Mucosa of gallbladder (tissue), 1 donor: Measurements from ENCODE around the gene NOC4L. TPM values are rescaled to one million over a fixed set of nuclear protein-coding genes. Genes with fewer than 3 reads are reported as not detected.
"Not testable (repeated sequence)": the region's sequence is repeated elsewhere in the genome, so short reads cannot be mapped to it uniquely, and the experiment has no call there.

ENCODE experiments used
- DNase-seq: peaks from one replicate; pipeline ENCODE4 v3.0.0-alpha.2; 2020; ENCODE audit warnings: low spot score
- total RNA-seq: library from RNA; stranded (reverse); gene quantifications from one replicate; pipeline ENCODE4 v1.2.1, GENCODE V29; 2021
- donor health status: DM: no; HTN: no; CAD: no.

The NOC4L gene
- total RNA-seq, 1 donor from 2014 or later, result 14.1 TPM

DNA sequence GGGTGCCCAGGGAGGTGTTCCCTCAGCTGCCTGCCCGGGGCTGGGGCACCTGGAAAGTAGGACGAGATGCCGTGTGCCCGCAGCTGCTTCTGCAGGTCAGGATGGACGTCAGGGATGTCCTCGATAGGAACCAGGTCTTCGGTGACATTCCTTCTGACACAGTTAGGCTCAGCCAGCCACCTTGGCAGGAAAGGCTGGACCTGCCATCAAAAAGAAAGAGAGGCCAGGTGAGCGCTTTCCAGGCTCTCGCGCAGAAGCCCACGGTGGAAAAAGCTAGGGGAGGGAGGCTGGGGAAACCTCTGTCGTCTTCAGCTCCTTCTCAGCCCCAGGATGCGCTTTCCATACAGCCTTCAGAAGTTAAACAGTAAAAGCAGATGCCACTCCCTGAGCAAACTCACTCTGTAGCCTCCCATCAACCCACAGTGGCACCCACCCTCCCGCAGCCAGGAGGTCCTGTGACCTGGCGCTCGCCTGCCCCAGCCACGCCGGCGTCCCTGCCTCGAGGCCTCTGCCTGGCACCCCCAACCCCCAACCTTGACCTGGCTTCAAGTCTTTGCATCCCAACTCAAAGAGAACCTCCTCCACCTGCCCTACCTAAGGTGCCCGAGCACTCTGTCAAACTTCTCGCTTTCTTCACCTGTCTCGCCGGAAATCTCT, 1.4 kb upstream of the NOC4L start:
- DNase-seq, result no peak

- DNase-seq, result no peak
These were observed 753 bp upstream of the NOC4L start for GRCh38 chr12:132143336-132144071.

DNA sequence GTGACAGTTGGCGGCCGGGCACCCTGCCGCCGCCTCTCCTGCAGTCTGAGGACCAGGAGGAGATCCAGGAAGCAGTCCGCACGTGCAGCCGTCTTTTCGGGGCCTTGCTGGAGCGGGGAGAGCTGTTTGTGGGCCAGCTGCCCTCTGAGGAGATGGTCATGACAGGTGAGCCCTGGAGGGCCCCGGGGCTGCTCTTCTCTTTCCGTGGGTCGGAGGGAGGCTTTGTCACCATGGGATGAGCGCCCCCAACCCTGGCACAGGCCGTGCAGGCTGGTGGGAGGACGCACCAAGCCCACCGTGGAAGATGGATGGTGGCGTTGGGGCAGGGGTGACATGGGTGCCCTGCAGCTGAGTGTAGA, 532 bp downstream of the NOC4L start:
- no peak for DNase-seq

DNA sequence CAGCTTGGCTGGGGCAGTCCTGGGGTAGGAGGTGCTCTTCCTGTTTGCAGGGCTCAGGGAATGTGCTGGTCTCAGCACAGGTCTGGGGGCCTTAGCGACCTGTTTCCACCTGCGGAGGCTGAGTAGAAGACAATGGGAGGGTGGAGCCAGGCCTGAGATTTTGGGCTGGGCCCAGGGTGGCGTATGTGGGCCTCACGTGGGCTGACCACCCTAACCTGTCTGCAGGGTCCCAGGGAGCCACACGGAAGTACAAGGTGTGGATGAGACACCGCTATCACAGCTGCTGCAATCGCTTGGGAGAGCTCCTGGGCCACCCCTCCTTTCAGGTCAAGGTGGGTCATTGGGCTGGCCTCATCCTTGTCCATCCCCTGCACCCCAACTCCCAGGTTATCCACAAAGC, 1.1 kb downstream of the NOC4L start:
- no peak for DNase-seq

- DNase-seq, result no peak
These were observed 1.8 kb downstream of the NOC4L start for GRCh38 chr12:132146098-132146497.

DNA sequence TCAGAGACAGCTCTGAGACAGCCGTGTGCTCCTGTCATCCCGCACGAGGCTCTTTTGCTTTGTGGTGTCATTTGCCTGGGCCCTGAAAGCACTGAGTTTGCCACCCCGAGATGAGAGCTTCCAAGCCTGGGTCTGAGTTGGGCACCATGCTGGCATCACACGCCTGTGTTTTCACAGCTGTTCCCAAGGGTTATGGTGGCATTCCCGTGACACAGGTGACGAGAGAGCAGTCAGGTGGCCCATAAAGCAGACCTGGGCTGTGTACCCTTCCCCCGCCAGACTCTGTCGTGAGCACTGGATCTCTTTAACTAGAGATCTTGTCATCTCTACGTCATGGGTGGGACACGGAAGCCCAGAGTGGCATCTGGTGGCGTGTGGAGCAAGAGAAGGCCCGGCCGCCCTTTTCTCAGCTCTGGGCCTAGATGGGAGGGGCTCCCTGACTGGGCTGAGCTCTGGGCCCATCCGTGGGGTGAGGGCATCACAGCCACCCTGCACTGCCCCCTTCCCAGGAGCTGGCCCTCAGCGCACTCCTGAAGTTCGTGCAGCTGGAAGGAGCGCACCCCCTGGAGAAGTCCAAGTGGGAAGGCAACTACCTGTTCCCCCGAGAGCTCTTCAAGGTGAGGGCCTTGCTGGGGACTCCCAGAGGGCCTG, 2.6 kb downstream of the NOC4L start:
- DNase-seq, result no peak

- no peak for DNase-seq
These were observed 3.4 kb downstream of the NOC4L start for GRCh38 chr12:132147423-132148367.

DNA sequence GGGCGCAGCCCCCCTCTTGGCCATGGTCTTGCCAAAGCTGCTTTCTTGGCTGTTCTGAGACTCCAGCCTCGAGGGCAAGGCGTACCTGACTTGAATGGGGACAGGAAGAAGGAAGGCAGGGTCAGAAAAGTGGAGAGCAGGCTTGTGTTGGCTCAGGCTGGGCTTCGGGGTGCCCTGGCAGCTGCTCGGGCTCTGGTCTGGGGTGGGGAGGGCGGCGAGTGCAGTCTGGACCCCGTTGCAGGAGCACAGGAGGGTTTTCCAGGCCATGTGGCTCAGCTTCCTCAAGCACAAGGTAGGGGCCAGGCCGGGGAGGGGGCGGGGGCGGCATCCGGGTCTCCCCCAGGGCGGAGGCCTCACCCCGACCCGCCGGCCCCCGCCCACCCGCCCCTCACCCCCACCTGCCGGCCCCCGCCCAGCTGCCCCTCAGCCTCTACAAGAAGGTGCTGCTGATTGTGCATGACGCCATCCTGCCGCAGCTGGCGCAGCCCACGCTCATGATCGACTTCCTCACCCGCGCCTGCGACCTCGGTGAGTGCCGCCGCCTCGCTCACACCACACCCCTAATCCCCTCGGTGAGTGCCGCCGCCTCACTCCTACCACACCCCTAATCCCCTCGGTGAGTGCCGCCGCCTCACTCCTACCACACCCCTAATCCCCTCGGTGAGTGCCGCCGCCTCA, 4.2 kb downstream of the NOC4L start:
- DNase-seq, result no peak

DNA sequence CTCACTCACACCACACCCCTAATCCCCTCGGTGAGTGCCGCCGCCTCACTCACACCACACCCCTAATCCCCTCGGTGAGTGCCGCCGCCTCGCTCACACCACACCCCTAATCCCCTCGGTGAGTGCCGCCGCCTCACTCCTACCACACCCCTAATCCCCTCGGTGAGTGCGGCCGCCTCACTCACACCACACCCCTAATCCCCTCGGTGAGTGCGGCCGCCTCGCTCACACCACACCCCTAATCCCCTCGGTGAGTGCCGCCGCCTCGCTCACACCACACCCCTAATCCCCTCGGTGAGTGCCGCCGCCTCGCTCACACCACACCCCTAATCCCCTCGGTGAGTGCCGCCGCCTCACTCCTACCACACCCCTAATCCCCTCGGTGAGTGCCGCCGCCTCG, 5.3 kb downstream of the NOC4L start:
- not testable (repeated sequence) for DNase-seq

GRCh38 chr12:132150780-132151144, 6.5 kb downstream of the NOC4L start:
- DNase-seq, result no peak

DNA sequence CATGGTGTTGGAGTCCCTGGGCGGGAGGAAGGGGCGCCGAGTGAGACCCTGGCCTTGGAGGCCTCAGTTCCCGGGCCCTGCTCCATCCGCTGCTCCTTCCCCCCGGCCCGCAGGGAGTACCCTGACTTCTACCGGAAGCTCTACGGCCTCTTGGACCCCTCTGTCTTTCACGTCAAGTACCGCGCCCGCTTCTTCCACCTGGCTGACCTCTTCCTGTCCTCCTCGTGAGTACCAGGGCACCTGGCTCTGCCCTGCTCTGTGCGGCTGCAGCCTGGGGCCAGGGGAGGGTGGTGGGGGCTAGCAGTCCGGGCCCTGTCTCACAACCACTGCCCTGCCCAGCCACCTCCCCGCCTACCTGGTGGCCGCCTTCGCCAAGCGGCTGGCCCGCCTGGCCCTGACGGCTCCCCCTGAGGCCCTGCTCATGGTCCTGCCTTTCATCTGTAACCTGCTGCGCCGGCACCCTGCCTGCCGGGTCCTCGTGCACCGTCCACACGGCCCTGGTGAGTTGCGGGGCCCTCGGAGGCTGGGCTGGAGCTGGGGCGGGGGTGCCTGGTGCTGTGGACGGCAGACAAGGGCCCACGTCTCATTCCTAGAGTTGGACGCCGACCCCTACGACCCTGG, 7.0 kb downstream of the NOC4L start:
- no peak for DNase-seq

GRCh38 chr12:132151766-132152410, 7.6 kb downstream of the NOC4L start:
- no peak for DNase-seq

DNA sequence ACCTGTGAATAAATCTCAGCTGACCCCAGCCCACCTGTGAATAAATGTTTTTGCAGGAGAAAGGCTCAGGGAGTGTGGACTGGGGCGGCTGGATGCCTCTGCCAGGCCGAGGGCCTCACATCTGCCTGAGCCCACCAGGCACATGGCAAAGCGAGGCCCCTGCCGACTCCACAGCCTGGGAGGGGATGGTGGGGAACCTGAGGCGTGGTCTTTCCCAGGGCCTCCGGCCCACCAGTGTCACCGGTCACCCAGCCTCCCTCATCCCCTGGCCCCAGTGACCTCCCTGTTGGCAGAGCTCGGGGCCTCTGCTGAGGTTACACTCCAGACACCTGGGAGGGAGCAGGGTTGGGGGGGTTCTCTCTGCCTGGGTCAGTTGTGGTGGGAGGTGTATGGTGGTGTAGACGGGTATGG, 8.2 kb downstream of the NOC4L start:
- no peak for DNase-seq

DNA sequence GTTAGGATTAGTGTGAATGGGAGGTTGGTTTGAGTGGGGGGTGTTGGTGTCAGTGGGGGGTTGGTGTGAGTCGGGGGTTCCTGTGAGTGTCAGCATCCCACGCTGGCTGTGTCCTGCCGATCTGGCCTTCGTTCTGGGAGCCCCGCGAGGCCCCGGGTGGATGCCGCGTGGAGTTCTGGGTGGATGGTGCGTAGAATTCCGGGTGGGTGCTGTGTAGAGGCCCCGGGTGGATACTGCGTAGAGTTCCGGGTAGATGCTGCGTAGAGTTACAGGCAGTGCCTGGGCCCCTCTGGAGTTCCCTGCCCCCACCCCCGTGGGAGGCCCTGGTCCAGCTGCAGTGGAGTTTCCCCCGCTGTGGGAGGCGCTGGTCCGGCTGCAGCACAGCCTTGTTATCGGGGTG, 8.7 kb downstream of the NOC4L start:
- no peak for DNase-seq

- peak; percentile 49 for DNase-seq
These were observed 9.5 kb downstream of the NOC4L start for GRCh38 chr12:132153501-132154340.

DNA sequence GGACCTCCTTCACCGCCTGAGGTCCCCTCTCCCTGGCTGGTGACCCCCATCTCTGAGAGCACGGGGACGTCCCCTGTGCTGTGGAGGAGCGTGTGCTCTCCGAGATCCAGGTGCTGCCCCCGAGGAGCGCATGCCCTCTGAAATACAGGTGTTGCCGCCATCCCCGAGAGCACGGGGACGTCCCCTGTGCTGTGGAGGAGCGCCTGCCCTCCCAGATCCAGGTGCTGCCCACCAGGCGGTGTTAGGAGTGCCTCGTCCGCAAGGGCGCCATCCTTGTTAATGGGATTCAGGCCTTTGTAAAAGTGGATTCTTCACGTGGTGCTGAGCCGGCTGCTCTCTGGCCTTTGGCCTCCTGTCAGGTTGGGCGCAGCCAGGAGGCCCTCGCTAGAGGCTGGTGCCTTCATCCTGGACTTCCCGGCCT, 10.1 kb downstream of the NOC4L start:
- DNase-seq, result no peak

GRCh38 chr12:132154941-132155770, 10.9 kb downstream of the NOC4L start:
- no peak for DNase-seq

DNA sequence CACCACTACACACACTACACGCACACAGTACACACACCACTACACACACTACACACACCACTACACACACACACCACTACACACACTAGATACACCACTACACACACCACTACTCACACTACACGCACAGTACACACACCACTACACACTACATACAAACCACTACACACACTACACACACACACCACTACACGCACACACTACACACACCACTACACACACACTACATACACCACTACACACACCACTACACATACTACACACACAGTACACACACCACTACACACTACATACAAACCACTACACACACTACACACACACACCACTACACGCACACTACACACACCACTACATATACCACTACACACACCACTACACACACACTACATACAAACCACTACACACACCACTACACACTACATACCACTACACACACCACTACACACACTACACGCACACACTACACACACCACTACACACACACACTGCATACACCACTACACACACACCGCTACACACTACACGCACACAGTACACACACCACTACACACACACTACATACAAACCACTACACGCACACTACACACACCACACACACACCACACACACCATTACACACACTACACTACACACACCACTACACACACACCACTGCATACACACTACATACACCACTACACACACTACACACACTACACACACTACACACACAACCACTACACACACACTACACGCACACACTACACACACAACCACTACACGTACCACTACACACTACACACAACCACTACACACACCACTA, 11.7 kb downstream of the NOC4L start:
- DNase-seq, result no peak
